IPS-20b (cell line): ENCODE measurements around the gene ACKR3.

Source experiments
- H3K27ac ChIP-seq: one replicate; pipeline ENCODE4 v1.5.1; 2013; ENCODE audit warnings: low read length
- H3K27me3 ChIP-seq: 2 replicates; pipeline ENCODE4 v1.6.1; 2013; ENCODE audit warnings: mild to moderate bottlenecking, low read length, inconsistent platforms; ENCODE audit not compliant: insufficient read depth
- H3K36me3 ChIP-seq: 2 replicates; pipeline ENCODE4 v1.6.1; 2013; ENCODE audit warnings: low read depth, mild to moderate bottlenecking, inconsistent platforms, low read length, moderate library complexity; ENCODE audit not compliant: insufficient read depth
- H3K4me1 ChIP-seq: 2 replicates; pipeline ENCODE4 v1.6.1; 2013; ENCODE audit warnings: mild to moderate bottlenecking, control low read depth, inconsistent platforms, low read length, moderate library complexity; ENCODE audit not compliant: insufficient read depth
- H3K4me3 ChIP-seq: 2 replicates; pipeline ENCODE4 v1.5.1; 2013; ENCODE audit warnings: mild to moderate bottlenecking, low read length, inconsistent platforms
- H3K9ac ChIP-seq: 2 replicates; pipeline ENCODE4 v1.6.1; 2013; ENCODE audit warnings: low read depth, mild to moderate bottlenecking, inconsistent platforms, low read length, moderate library complexity
- H3K9me3 ChIP-seq: 2 replicates; pipeline ENCODE4 v1.6.1; 2013; ENCODE audit warnings: mild to moderate bottlenecking, low read depth, low read length, inconsistent platforms; ENCODE audit not compliant: insufficient read depth

The ACKR3 gene

DNA sequence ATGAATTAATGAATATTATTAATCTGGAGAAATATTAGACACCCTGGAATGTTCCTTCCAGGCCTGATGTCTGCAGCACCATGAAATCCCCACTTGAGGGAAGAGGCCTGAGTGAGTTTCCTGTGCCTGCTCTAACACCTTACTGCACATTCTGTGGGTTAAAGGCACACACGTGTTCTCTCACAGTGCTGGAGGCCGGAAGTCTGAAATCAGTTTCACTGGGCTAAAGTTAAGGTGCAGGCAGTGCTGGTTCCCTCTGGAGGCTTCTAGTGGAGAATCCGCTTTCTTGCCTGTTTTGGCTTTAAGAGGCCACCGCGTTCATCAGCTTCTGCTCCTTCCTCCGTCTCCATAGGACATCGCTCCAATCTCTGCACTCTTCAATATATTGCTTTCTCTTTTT is 48.7 kb downstream of the ACKR3 start:
- Histone ChIP-seq H3K4me3 (no peak overlapping the region), H3K27me3 (no peaks in the 10 kb centered on the region; the same call in 1 of the 2 replicates), H3K9me3 (no peaks in the 10 kb centered on the region), H3K4me1 (no peaks in the 10 kb centered on the region), H3K9ac (no peak overlapping the region), H3K27ac (no peak overlapping the region), H3K36me3 (no peaks in the 10 kb centered on the region)

DNA sequence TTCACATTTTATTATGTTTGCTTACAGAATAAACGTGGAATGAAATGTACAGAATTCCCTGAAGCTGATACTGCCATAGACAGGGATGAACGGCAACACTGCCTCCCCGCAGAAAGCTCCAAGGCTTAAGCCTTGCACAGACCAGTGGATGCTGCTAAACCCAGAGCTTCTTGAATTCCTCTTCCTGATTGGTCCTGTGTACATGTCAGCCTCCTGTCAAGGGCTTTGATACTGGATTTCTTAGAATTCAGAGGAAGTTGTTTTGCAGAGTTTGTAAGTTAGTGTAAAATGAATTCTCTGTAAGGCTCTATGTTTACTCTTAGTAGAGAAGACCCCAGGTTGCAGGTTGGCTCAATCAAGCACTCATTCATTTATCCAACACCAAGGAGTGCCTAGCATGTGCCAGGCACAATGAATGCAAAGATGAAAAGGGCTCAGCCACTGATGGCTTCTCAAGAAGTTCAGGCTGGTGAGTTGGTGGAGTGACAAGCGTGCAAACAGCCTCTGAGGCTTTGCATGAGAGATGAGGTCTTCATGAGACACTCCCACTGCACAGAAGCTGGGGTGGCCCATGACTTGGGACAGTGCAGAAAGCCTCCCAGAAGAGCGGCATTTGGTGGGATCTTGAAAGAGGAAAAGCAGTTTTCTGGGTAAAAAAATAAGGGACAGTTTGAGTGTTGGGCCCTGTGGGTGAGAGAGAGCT is 50.4 kb downstream of the ACKR3 start:
- no peaks in the 10 kb centered on the region for H3K9me3 ChIP-seq
- no peaks in the 10 kb centered on the region for H3K4me1 ChIP-seq
- H3K4me3 ChIP-seq, result no peak overlapping the region
- no peaks in the 10 kb centered on the region for H3K36me3 ChIP-seq
- H3K27me3 ChIP-seq, result no peaks in the 10 kb centered on the region
- H3K27ac ChIP-seq, result no peak overlapping the region
- no peak overlapping the region for H3K9ac ChIP-seq

DNA sequence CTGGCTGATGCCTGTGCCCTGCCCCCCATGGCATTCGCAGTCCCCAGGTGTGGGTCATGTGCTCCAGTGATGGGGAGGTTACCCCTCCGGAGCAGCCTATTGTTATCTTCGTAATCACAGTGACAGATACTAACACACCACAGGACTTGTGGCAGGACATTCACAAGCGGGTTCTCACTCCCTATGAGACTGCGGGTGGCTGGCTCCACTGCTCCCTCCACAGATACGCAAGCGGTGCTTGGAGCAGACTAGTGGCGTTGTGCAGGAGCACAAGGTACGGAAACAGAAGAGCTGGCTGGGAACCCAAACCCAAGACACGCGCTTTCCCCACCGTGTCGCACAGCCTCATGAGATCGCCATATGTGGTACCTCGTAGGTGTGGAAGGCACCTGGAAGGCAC is 52.2 kb downstream of the ACKR3 start:
- no peaks in the 10 kb centered on the region for H3K9me3 ChIP-seq
- no peaks in the 10 kb centered on the region for H3K27me3 ChIP-seq
- H3K4me3 ChIP-seq, result no peak overlapping the region
- H3K36me3 ChIP-seq, result no peaks in the 10 kb centered on the region
- H3K27ac ChIP-seq, result no peak overlapping the region
- H3K9ac ChIP-seq, result no peak overlapping the region
- no peaks in the 10 kb centered on the region for H3K4me1 ChIP-seq

DNA sequence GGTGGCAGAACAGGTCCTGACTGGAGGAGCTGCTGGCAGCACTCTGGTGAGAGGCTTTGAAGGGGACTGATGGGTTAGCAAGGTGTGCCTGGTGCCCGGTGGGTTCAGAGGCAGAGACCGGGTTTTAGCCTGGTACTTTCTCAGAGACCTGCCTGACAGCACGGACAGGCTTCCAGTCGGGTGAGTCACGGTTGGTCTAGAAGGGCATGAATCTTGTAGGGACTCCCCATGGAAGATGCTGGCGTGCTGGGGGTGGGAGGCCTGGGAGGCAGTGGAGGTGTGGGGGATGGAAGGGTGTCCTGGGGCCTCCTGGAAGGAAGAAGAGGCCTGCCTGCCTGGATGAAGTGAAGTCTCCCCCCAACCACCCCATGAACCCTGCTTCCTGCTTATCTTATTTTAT is 52.6 kb downstream of the ACKR3 start:
- no peak overlapping the region for H3K4me3 ChIP-seq
- H3K27ac ChIP-seq, result no peak overlapping the region
- H3K9me3 ChIP-seq, result no peaks in the 10 kb centered on the region
- no peak overlapping the region for H3K9ac ChIP-seq
- H3K36me3 ChIP-seq, result no peaks in the 10 kb centered on the region
- no peaks in the 10 kb centered on the region for H3K4me1 ChIP-seq
- H3K27me3 ChIP-seq, result no peaks in the 10 kb centered on the region

- H3K9me3 ChIP-seq, result no peaks in the 10 kb centered on the region
- no peaks in the 10 kb centered on the region for H3K4me1 ChIP-seq
- H3K9ac ChIP-seq, result no peak overlapping the region
- no peak overlapping the region for H3K27ac ChIP-seq
- no peaks in the 10 kb centered on the region for H3K27me3 ChIP-seq
- no peak overlapping the region for H3K4me3 ChIP-seq
- no peaks in the 10 kb centered on the region for H3K36me3 ChIP-seq
Measured at GRCh38 chr2:236622660-236623059, 53.0 kb downstream of the ACKR3 start.

- Histone ChIP-seq H3K9me3 (no peaks in the 10 kb centered on the region), H3K4me1 (no peaks in the 10 kb centered on the region), H3K4me3 (no peak overlapping the region), H3K27ac (no peak overlapping the region), H3K9ac (no peak overlapping the region), H3K27me3 (no peaks in the 10 kb centered on the region), H3K36me3 (no peaks in the 10 kb centered on the region)
Measured at GRCh38 chr2:236623816-236624215, 54.2 kb downstream of the ACKR3 start.

- no peak overlapping the region for H3K4me3 ChIP-seq
- H3K9me3 ChIP-seq, result no peaks in the 10 kb centered on the region
- no peaks in the 10 kb centered on the region for H3K4me1 ChIP-seq
- no peaks in the 10 kb centered on the region for H3K36me3 ChIP-seq
- no peak overlapping the region for H3K27ac ChIP-seq
- H3K9ac ChIP-seq, result no peak overlapping the region
- H3K27me3 ChIP-seq, result no peaks in the 10 kb centered on the region
Measured at GRCh38 chr2:236625156-236625690, 55.6 kb downstream of the ACKR3 start.

GRCh38 chr2:236626391-236627150 is 56.9 kb downstream of the ACKR3 start:
- Histone ChIP-seq H3K9me3 (no peaks in the 10 kb centered on the region), H3K27me3 (no peaks in the 10 kb centered on the region), H3K4me1 (no peaks in the 10 kb centered on the region), H3K36me3 (no peaks in the 10 kb centered on the region), H3K27ac (no peak overlapping the region), H3K4me3 (no peak overlapping the region), H3K9ac (no peak overlapping the region)

DNA sequence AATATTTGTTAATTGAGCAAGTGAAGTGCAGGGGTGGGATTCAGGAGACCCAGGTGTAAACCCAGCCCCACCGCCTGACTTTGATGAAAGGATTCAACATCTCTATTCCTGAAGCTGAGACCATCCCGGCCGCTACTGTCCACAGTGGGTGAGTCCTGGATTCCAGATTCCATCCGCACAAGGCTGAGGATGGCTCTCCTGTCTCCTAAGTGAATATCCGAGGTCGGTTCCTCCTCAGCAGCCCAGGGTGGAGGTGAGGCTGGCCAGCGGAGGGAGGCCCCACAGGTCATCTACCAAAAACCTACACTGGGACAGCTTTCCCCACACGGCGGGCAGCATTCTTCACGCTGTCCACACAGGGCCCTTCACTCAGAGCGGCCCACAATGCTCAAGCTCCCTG is 57.6 kb downstream of the ACKR3 start:
- H3K27me3 ChIP-seq, result no peaks in the 10 kb centered on the region
- H3K36me3 ChIP-seq, result no peaks in the 10 kb centered on the region
- H3K27ac ChIP-seq, result no peak overlapping the region
- H3K4me1 ChIP-seq, result no peaks in the 10 kb centered on the region
- no peak overlapping the region for H3K9ac ChIP-seq
- H3K4me3 ChIP-seq, result no peak overlapping the region
- H3K9me3 ChIP-seq, result no peaks in the 10 kb centered on the region

- no peaks in the 10 kb centered on the region for H3K27me3 ChIP-seq
Measured at GRCh38 chr2:236627841-236628240, 58.2 kb downstream of the ACKR3 start.

DNA sequence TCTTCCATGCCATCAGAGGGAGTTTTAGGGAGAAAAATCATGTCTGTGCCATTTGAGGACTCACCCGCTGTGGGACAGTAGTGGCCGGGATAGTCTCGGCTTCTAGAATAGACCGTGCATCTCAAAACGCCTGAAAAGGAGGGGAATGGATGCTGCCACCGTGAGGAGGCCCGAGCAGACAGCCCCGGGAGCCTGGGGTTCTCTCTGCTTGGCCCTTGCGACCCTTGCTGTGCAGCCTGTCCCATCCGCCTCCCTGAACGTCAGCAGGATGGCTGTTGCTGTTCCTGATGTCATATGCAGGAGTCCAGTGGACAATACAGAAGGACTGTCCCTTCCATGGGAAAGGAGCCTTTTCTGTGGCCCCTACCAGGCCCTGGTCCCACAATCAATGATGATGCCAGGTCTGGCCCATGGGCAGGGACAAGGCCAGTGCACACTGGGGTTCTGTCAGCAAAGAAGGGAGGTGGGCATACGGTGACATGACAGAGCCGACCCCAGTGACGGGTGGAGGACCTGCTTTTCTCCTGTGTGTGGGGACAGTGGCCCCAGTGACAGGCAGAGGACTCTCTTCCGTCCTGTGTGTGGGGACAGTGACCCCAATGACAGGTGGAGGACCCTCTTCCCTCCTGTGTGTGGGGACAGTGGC is 58.8 kb downstream of the ACKR3 start:
- no peaks in the 10 kb centered on the region for H3K27me3 ChIP-seq
- no peaks in the 10 kb centered on the region for H3K36me3 ChIP-seq
- no peak overlapping the region for H3K9ac ChIP-seq
- no peaks in the 10 kb centered on the region for H3K9me3 ChIP-seq
- H3K4me1 ChIP-seq, result no peaks in the 10 kb centered on the region
- no peak overlapping the region for H3K4me3 ChIP-seq
- no peak overlapping the region for H3K27ac ChIP-seq

More at GRCh38 chr2:236627841-236628240, 58.2 kb downstream of the ACKR3 start:
- Histone ChIP-seq H3K9me3 (no peaks in the 10 kb centered on the region), H3K36me3 (no peaks in the 10 kb centered on the region), H3K27ac (no peak overlapping the region), H3K4me3 (no peak overlapping the region), H3K9ac (no peak overlapping the region), H3K4me1 (no peaks in the 10 kb centered on the region)
